ENCODE results near the gene INPP5A. TPM values are rescaled to one million over a fixed set of nuclear protein-coding genes. Genes with fewer than 3 reads are reported as not detected.
"Not testable (repeated sequence)": the region's sequence is repeated elsewhere in the genome, so short reads cannot be mapped to it uniquely, and the experiment has no call there.

The INPP5A gene
- polyA plus RNA-seq, 1 donor: 31.3 TPM

GRCh38 chr10:132825783-132826523 is 288.4 kb downstream of the INPP5A start:
- DNase-seq: not testable (repeated sequence)

DNA sequence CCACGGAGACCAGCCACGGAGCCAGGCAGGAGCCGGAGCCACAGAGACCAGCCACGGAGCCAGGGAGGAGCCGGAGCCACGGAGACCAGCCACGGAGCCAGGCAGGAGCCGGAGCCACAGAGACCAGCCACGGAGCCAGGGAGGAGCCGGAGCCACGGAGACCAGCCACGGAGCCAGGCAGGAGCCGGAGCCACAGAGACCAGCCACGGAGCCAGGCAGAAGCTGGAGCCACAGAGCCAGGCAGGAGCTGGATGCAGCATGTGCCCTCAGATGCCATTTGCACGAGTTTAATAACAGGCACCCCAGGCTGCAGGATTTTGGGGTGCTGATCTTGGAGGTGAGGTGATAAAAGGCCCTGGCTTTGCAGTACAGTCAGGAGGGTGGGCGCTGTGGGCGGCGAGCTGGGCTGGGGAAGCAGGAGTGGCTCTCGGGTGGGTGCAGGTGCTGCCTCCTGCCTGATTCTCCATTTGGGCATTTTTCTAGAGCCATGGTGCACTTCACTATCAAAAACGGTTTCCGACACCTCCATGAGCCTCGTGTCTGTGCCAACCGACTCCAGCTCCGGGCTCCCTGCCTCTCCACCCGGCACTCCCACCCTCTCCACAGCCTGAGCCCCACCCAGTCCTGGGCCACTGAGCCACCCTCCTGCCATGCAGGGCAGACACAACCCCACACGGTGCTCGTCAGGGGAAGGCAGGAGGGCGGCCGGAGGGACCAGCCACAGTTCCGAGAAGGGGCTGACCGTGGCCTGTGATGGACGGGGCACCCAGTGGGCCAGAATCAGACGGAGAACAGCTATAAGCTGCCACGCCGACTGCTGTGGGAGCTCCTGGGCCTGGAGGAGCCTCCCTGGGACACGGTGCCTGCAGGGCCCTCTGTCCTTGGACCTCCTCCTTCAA is 289.2 kb downstream of the INPP5A start:
- DNase-seq: no peak

- DNase-seq: no peak
Measured at GRCh38 chr10:132827423-132827789, 289.8 kb downstream of the INPP5A start.

DNA sequence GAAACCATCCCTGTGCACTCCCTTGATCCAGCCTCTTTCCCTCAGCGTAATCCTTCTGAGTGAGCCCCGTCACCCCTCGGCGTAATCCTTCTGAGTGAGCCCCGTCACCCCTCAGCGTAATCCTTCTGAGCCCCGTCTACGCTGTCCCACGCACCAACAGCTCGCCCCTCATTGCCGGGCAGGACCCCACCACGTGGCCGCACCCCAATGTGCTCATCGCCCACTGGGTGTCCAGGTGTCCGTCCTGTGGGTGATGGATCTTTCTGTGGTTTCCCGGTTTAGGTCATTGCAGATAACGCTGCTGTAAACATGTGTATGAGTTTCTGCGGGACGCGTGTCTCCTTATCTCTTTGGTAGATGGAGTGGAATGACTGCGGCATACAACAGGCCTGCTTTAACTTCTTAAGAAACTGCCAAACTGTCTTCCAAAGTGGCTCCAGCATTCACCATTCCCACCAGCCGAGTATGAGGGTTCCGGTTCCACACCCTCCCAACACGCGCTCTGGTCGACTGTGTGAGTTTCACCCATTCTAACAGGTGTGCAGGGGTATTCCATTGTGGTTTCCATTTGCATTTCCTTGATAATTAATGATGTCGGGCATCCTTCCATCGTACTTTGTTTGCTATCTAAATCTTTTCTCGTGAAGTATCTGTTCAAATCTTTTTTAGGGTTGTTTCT is 290.4 kb downstream of the INPP5A start:
- DNase-seq: no peak

DNA sequence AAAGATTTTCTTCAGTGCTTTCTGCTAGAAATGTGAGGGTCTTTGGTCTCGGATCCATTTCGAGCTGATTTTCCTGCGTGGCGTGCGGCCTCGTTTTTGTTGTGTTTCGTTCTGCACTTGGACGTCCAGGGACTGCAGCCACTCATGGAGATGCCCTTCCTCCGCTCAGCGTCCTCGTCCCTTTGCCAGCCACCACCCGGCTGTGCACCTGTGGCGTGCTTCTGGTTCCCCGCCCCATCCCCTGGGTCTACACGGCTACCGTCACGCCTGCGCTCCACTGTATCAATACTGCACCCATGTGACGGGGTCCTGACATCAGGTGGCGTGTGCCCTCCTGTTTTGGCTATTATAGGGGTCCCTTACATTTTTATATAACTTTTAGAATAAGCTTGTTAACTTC is 291.1 kb downstream of the INPP5A start:
- no peak for DNase-seq

- no peak for DNase-seq
Measured at GRCh38 chr10:132829403-132829802, 291.8 kb downstream of the INPP5A start.

DNA sequence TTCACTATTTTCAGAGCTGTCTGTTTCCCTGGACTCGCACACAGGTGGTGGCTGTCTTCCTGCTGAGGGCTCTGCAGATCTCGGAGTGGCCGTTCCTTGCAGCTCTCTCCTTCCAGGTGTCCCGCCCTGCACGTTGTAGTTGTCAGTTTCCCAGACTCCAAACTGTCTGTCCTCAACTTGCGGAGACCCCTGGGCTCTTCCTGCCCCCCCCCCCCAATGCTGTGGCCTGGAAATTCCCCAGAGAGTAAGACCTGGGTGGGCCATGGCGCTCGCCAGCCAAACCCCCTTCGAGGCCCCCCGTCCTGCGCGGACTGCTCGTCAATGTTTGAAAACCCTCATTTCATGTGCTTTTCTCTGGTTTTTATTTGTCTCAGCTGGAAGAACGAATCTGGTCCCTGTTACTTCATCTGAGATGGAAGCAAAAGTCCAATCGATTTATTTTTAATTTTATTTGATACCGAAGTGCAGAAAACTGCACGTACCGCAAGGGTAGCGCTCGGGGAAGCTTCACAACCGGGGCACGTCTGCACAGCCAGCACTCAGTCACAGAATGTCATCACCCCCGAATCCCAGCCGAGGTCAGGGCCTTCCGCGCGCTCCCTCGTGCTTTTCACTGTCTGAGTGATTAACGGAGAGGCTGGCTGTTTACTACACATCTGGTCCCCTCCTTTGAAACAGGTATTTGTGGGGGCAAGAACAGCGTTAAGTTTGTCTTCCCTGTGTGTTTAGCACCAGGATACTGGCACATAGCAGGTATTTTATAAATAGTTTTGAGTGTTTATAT is 294.8 kb downstream of the INPP5A start:
- DNase-seq: no peak

Other genes starting within 250 kb of the INPP5A start
- gene STK32C, start 229.8 kb upstream of the INPP5A start, polyA plus RNA-seq (ENCODE audit: insufficient read length): 11.5 TPM
- gene LRRC27, start 205.6 kb upstream of the INPP5A start, polyA plus RNA-seq (ENCODE audit: insufficient read length): 33.8 TPM
- gene PWWP2B, start 140.6 kb upstream of the INPP5A start, polyA plus RNA-seq (ENCODE audit: insufficient read length): 5.4 TPM
- 7.3 TPM for gene NKX6-2, start 248.4 kb downstream of the INPP5A start, polyA plus RNA-seq (ENCODE audit: insufficient read length)

All from left kidney (tissue), 2 donors.